ENCODE measurements around the gene MIB2.

MIB2 gene

GRCh38 chr1:1626207-1627141, 11.2 kb downstream of the MIB2 start:
- in situ Hi-C loops (cut with MboI; ENCODE audit: low sequenced_read_pairs, unreplicated experiment), result no loop called here
- TF ChIP-seq CTCF (IDR thresholded peaks at IDR 0.05; ENCODE audit: borderline replicate concordance, control extremely low read depth, extremely low read depth, insufficient read depth, missing control alignments), result no peak
- DNase-seq (ENCODE audit: low spot score), result no peak

- no peak for TF ChIP-seq CTCF (IDR thresholded peaks at IDR 0.05; ENCODE audit: borderline replicate concordance, control extremely low read depth, extremely low read depth, insufficient read depth, missing control alignments)
- no peak for DNase-seq (ENCODE audit: low spot score)
- in situ Hi-C loops (cut with MboI; ENCODE audit: low sequenced_read_pairs, unreplicated experiment), result no loop called here
Observed at GRCh38 chr1:1627261-1627828, 12.0 kb downstream of the MIB2 start.

GRCh38 chr1:1627829-1628753, 12.8 kb downstream of the MIB2 start:
- in situ Hi-C loops (cut with MboI; ENCODE audit: low sequenced_read_pairs, unreplicated experiment), result no loop called here
- TF ChIP-seq CTCF (IDR thresholded peaks at IDR 0.05; ENCODE audit: borderline replicate concordance, control extremely low read depth, extremely low read depth, insufficient read depth, missing control alignments), result no peak
- no peak for DNase-seq (ENCODE audit: low spot score)

GRCh38 chr1:1628754-1629429, 13.6 kb downstream of the MIB2 start:
- peak; percentile 54 for DNase-seq (ENCODE audit: low spot score)
- no peak for TF ChIP-seq CTCF (IDR thresholded peaks at IDR 0.05; ENCODE audit: borderline replicate concordance, control extremely low read depth, extremely low read depth, insufficient read depth, missing control alignments)
- in situ Hi-C loops (cut with MboI; ENCODE audit: low sequenced_read_pairs, unreplicated experiment), result no loop called here

GRCh38 chr1:1629430-1630190, 14.3 kb downstream of the MIB2 start:
- in situ Hi-C loops (cut with MboI; ENCODE audit: low sequenced_read_pairs, unreplicated experiment), result no loop called here
- peak; percentile 82 for DNase-seq (ENCODE audit: low spot score)
- TF ChIP-seq CTCF (IDR thresholded peaks at IDR 0.05; ENCODE audit: borderline replicate concordance, control extremely low read depth, extremely low read depth, insufficient read depth, missing control alignments), result no peak
